Stomach (tissue), 4 donors: ENCODE results near the gene C19orf12.

Experiments used
- CTCF ChIP-seq, 7 experiments: fragments of 450-650 bp in 4 of 7; fragments of 200-600 bp in 3 of 7; sonication (generic) in 3 of 7; IDR thresholded peaks; one replicate each; pipeline ENCODE4 v1.5.1; 2016 to 2019; ENCODE audit warnings: antibody characterized with exemption in 7 of 7, control low read depth in 2 of 7, mild to moderate bottlenecking in 1 of 7
- EP300 ChIP-seq: sonication (generic); formaldehyde crosslinking; IDR thresholded peaks from one replicate; pipeline ENCODE4 v1.6.1; 2017; ENCODE audit warnings: antibody characterized with exemption
- POLR2A ChIP-seq, 4 donors: fragments of 450-650 bp; IDR thresholded peaks; one replicate each; pipeline ENCODE4 v1.6.1; 2016; ENCODE audit warnings: antibody characterized with exemption in 4 of 4, control low read depth in 2 of 4, mild to moderate bottlenecking in 1 of 4, moderate library complexity in 1 of 4
- POLR2AphosphoS5 ChIP-seq, 3 donors: sonication (generic); formaldehyde crosslinking; IDR thresholded peaks; one replicate each; pipeline ENCODE4 v1.6.1; 2016; ENCODE audit warnings: antibody characterized with exemption in 3 of 3

GRCh38 chr19:29694161-29694560 is 20.9 kb downstream of the C19orf12 start:
- TF ChIP-seq CTCF (IDR thresholded peaks at IDR 0.05): no peak
- no peak for TF ChIP-seq POLR2A (IDR thresholded peaks at IDR 0.05)
- no peak for TF ChIP-seq POLR2AphosphoS5 (IDR thresholded peaks at IDR 0.05)
- no peak for TF ChIP-seq EP300
